Breast epithelium (tissue), 4 donors: ENCODE measurements around the gene ATP2C2. TPM values are rescaled to one million over a fixed set of nuclear protein-coding genes. Genes with fewer than 3 reads are reported as not detected.
A peak's percentile ranks its signal among the peaks of the same experiment; 100 is the strongest.

ENCODE experiments used
- DNase-seq, 2 donors: peaks; one replicate each; pipeline ENCODE4 v3.0.0-alpha.2; 2019; ENCODE audit warnings: low spot score in 2 of 2
- H3K27ac ChIP-seq, 2 donors: fragments of 200-600 bp; sonication (generic) in 1 of 2; one replicate each; pipeline ENCODE4 v1.5.1; 2016 to 2019; ENCODE audit warnings: mild to moderate bottlenecking in 1 of 2
- H3K27me3 ChIP-seq, 2 donors: fragments of 200-600 bp; sonication (generic) in 1 of 2; one replicate each; pipeline versions ENCODE4 v1.5.1 to v1.6.0; 2017 to 2019; ENCODE audit warnings: control low read depth in 1 of 2, mild to moderate bottlenecking in 1 of 2
- H3K36me3 ChIP-seq: fragments of 200-600 bp; one replicate; pipeline ENCODE4 v1.5.1; 2019
- H3K4me1 ChIP-seq, 2 donors: fragments of 200-600 bp; sonication (generic); one replicate each; pipeline ENCODE4 v1.5.1; 2016 to 2019; ENCODE audit warnings: control low read depth in 1 of 2
- H3K4me3 ChIP-seq, 3 donors: fragments of 200-600 bp; sonication (generic); 1 replicate in 2 of 3; 2 replicates in 1 of 3; pipeline ENCODE4 v1.5.1; 2016 to 2019; ENCODE audit warnings: mild to moderate bottlenecking in 3 of 3, moderate library complexity in 2 of 3
- H3K9me3 ChIP-seq, 2 donors: fragments of 200-600 bp; sonication (generic) in 1 of 2; one replicate each; pipeline ENCODE4 v1.5.1; 2016 to 2019; ENCODE audit warnings: control low read depth in 1 of 2
- POLR2A ChIP-seq: fragments of 450-650 bp; IDR thresholded peaks from one replicate; pipeline ENCODE4 v1.6.1; 2016; ENCODE audit warnings: antibody characterized with exemption, mild to moderate bottlenecking, moderate library complexity
- POLR2AphosphoS5 ChIP-seq, 3 donors: sonication (generic); formaldehyde crosslinking; IDR thresholded peaks; one replicate each; pipeline ENCODE4 v1.6.1; 2017; ENCODE audit warnings: antibody characterized with exemption in 3 of 3
- intact Hi-C: fragments of 100-400 bp; cut with DNase I; formaldehyde crosslinking; loops from one replicate; pipeline ENCODE4 v1.15.1; 2023; ENCODE audit warnings: low total_unique reads
- total RNA-seq, 3 donors: library from RNA; depleted of rRNA; stranded (reverse); fragments of >200 nt; gene quantifications; one replicate each; pipeline ENCODE4 v1.1.0, GENCODE V29; 2016
- TF ChIP-seq, protein P1 (sequence below), 3 donors: fragments of 450-650 bp; IDR thresholded peaks; one replicate each; pipeline ENCODE4 v1.5.1; 2016 to 2017; ENCODE audit warnings: antibody characterized with exemption in 3 of 3, mild to moderate bottlenecking in 3 of 3, moderate library complexity in 3 of 3

ATP2C2 gene
- total RNA-seq, 3 donors from 2014 or later = 6.0 to 28.5 TPM; not detected in 1

DNA sequence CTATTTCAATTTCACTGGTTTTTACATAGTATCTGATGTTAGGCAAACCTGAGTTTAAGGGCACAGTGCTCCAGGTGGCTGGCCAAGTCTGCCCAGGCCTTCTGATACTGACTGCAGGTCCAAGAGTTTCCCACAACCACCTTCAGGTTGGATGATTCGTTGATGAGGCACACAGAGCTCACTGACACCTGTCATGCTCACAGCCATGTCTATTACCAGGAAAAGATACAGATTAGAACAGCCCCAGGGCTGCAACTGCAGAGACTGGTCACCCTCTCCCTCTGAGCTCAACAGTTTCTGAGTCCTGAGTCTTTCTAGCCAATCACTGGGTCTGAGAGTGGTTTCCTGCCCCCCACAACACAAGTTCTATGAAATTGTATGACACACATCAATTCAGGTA lies 98.9 kb downstream of the ATP2C2 start:
- TF ChIP-seq POLR2AphosphoS5 (IDR thresholded peaks at IDR 0.05) (no peak), POLR2A (no peak)
- TF ChIP-seq, protein P1, sequence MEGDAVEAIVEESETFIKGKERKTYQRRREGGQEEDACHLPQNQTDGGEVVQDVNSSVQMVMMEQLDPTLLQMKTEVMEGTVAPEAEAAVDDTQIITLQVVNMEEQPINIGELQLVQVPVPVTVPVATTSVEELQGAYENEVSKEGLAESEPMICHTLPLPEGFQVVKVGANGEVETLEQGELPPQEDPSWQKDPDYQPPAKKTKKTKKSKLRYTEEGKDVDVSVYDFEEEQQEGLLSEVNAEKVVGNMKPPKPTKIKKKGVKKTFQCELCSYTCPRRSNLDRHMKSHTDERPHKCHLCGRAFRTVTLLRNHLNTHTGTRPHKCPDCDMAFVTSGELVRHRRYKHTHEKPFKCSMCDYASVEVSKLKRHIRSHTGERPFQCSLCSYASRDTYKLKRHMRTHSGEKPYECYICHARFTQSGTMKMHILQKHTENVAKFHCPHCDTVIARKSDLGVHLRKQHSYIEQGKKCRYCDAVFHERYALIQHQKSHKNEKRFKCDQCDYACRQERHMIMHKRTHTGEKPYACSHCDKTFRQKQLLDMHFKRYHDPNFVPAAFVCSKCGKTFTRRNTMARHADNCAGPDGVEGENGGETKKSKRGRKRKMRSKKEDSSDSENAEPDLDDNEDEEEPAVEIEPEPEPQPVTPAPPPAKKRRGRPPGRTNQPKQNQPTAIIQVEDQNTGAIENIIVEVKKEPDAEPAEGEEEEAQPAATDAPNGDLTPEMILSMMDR (IDR thresholded peaks at IDR 0.05) = no peak
- H3K9me3 ChIP-seq = peaks cover 0 to 15% of the 10 kb centered on the region in 2 donors
- intact Hi-C loops = no loop called here
- no peak for DNase-seq
- no peaks in the 10 kb centered on the region for H3K36me3 ChIP-seq
- H3K27me3 ChIP-seq = no peaks in the 10 kb centered on the region
- no peak overlapping the region for H3K27ac ChIP-seq
- H3K4me1 ChIP-seq = no peaks in the 10 kb centered on the region
- no peak overlapping the region for H3K4me3 ChIP-seq

DNA sequence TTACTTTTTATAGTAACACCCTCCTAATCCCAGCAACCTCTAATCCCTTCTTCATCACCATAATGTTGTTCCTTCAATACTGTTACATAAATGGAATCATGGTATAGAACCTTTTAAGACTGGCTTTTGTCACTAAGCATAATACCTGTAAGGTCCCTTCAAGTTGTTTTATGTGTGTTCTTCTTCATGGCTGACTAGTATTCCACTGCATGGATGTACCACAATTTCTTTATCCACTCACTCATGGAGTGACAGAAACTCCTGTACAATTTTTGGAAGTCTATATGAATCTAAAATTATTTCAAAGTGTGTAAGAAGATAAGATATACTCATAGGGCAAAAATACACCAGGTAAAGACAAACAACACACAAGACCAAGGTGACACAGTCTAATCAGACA lies 99.4 kb downstream of the ATP2C2 start:
- no peak for DNase-seq
- no peak overlapping the region for H3K4me3 ChIP-seq
- H3K27me3 ChIP-seq = no peaks in the 10 kb centered on the region
- no peak overlapping the region for H3K27ac ChIP-seq
- H3K36me3 ChIP-seq = no peaks in the 10 kb centered on the region
- peaks cover 0 to 15% of the 10 kb centered on the region in 2 donors for H3K9me3 ChIP-seq
- no peak for TF ChIP-seq POLR2AphosphoS5 (IDR thresholded peaks at IDR 0.05)
- TF ChIP-seq POLR2A = no peak
- TF ChIP-seq, protein P1 (IDR thresholded peaks at IDR 0.05) = no peak
- intact Hi-C loops = no loop called here
- H3K4me1 ChIP-seq = no peaks in the 10 kb centered on the region

DNA sequence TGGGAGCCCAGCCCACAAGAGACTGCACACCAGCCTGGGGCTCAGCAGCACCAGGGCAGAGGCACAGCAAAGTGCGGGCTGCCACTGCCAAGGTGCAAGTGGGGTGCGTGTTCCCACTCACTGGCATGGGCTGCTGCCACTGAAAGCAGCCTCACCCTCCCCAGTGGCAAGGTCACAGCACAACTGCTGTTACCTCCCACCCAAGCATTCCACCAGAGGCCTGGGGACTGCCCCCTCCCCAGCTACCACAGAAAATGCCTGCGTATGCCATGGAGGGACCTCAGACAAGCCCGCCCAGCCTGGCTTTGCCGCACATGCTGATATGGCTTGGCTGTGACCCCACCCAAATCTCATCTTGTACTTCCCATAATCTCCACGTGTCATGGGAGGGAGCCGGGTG lies 103.0 kb downstream of the ATP2C2 start:
- Histone ChIP-seq H3K27me3 (no peaks in the 10 kb centered on the region), H3K4me1 (no peaks in the 10 kb centered on the region), H3K9me3 (peaks cover 0 to 15% of the 10 kb centered on the region in 2 donors), H3K4me3 (no peak overlapping the region), H3K36me3 (no peaks in the 10 kb centered on the region), H3K27ac (no peak overlapping the region)
- intact Hi-C loops = no loop called here
- TF ChIP-seq POLR2A = no peak
- peak in 1 of 2 donors; percentile 12 for DNase-seq

DNA sequence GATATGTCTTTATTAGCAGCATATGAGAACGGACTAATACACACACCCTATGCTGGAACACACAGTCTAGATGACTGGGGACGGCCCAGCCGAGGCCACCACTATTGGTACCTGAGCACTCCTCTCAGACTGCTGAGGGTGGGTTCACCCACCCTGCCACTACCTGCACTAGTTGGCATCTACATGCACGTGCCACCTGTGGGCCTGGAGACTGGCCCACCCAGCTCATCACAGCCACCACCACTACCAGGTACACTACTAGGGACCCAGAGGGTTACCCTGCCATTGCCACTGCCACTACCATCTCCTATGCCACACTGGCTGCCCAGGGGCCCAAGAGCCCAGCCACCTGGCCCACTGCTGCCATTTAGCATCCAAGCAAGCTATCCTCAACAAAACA lies 103.6 kb downstream of the ATP2C2 start:
- Histone ChIP-seq H3K27ac (no peak overlapping the region), H3K36me3 (no peaks in the 10 kb centered on the region), H3K4me3 (no peak overlapping the region), H3K27me3 (no peaks in the 10 kb centered on the region), H3K4me1 (no peaks in the 10 kb centered on the region), H3K9me3 (peaks cover 0 to 10% of the 10 kb centered on the region in 2 donors)
- DNase-seq = peak in 1 of 2 donors; percentile 12
- intact Hi-C loops = no loop called here
- TF ChIP-seq POLR2A (no peak), POLR2AphosphoS5 (IDR thresholded peaks at IDR 0.05) (no peak)
- TF ChIP-seq, protein P1 (IDR thresholded peaks at IDR 0.05) = no peak

DNA sequence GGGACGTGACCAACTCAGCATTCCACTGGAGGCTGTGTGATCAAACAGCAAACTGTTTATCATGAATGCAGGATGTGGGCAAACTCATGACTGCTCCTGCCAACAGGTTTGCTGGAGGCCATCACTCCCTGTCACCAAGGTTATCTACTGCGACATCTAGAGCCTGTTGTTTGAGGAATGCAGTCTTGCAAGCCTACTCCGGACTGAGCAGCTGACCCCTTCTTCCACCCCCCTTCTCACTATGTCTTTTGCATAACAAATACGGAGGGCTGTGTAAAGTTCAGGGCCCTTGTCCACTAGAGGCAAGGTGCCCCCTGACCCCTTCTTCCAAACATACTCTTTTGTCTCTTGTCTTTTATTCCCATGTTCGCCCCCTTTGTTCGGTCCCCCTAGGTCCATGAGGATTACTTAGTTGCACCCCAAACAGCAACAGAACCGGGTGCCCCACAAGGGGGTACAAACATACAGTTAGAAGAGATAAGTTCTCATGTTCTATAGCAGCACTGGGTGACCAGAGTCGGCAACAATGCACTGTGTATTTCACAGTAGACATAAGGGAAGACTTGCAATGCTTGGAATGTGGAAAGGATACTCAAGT lies 107.4 kb downstream of the ATP2C2 start:
- H3K27me3 ChIP-seq = no peaks in the 10 kb centered on the region
- H3K36me3 ChIP-seq = no peaks in the 10 kb centered on the region
- TF ChIP-seq, protein P1 (IDR thresholded peaks at IDR 0.05) = no peak
- TF ChIP-seq POLR2A (no peak), POLR2AphosphoS5 (IDR thresholded peaks at IDR 0.05) (no peak)

More for the DNA sequence above, 107.4 kb downstream of the ATP2C2 start:
- no peak overlapping the region for H3K4me3 ChIP-seq
- intact Hi-C loops = no loop called here
- H3K4me1 ChIP-seq = no peaks in the 10 kb centered on the region
- peak; percentile 16 to 54 for DNase-seq
- no peak overlapping the region for H3K27ac ChIP-seq
- no peaks in the 10 kb centered on the region for H3K9me3 ChIP-seq
